Liver (tissue), 9 donors: ENCODE data around the gene ZBTB18. TPM values are rescaled to one million over a fixed set of nuclear protein-coding genes. Genes with fewer than 3 reads are reported as not detected.

Experiments used
- DNase-seq: peaks from one replicate; pipeline ENCODE4 v3.0.0-alpha.2; 2017; ENCODE audit warnings: low spot score
- H3K27ac ChIP-seq, 2 donors: one replicate each; pipeline ENCODE4 v1.7.0; 2013; ENCODE audit warnings: inconsistent platforms in 2 of 2, low read length in 2 of 2, control low read depth in 1 of 2, low read depth in 1 of 2, mild to moderate bottlenecking in 1 of 2
- H3K27me3 ChIP-seq, 4 donors: one replicate each; pipeline versions ENCODE4 v1.6.1 to v1.7.0; 2013; ENCODE audit warnings: low read length in 3 of 4, inconsistent platforms in 1 of 4, mild to moderate bottlenecking in 1 of 4, moderate library complexity in 1 of 4; ENCODE audit not compliant: control insufficient read depth in 4 of 4, insufficient read depth in 4 of 4
- H3K36me3 ChIP-seq, 4 donors: one replicate each; pipeline versions ENCODE4 v1.6.1 to v1.7.0; 2013; ENCODE audit warnings: low read length in 3 of 4, mild to moderate bottlenecking in 3 of 4, low read depth in 1 of 4, moderate library complexity in 1 of 4; ENCODE audit not compliant: control insufficient read depth in 4 of 4, insufficient read depth in 3 of 4
- H3K4me1 ChIP-seq, 4 donors: one replicate each; pipeline versions ENCODE4 v1.6.1 to v1.7.0; 2013; ENCODE audit warnings: low read length in 3 of 4, mild to moderate bottlenecking in 3 of 4, moderate library complexity in 1 of 4; ENCODE audit not compliant: control insufficient read depth in 4 of 4, insufficient read depth in 4 of 4
- H3K4me3 ChIP-seq, 3 donors: one replicate each; pipeline versions ENCODE4 v1.6.1 to v1.7.0; 2013; ENCODE audit warnings: low read length in 3 of 3, control low read depth in 1 of 3, low read depth in 1 of 3, mild to moderate bottlenecking in 1 of 3
- H3K9ac ChIP-seq, 2 donors: one replicate each; pipeline ENCODE4 v1.7.0; 2013; ENCODE audit warnings: low read length in 2 of 2, mild to moderate bottlenecking in 2 of 2, moderate library complexity in 2 of 2, control low read depth in 1 of 2, low read depth in 1 of 2
- H3K9me3 ChIP-seq, 4 donors: one replicate each; pipeline versions ENCODE4 v1.6.1 to v1.7.0; 2013; ENCODE audit warnings: low read length in 3 of 4; ENCODE audit not compliant: control insufficient read depth in 4 of 4
- EGR1 ChIP-seq, 2 donors: IDR thresholded peaks; 2 replicates each; pipeline ENCODE4 v1.6.1; 2016 to 2018; ENCODE audit warnings: antibody characterized with exemption in 2 of 2, low read depth in 2 of 2
- FOXA1 ChIP-seq: IDR thresholded peaks from 2 replicates; pipeline ENCODE4 v1.6.1; 2016; ENCODE audit warnings: antibody characterized with exemption
- FOXA2 ChIP-seq: IDR thresholded peaks from 2 replicates; pipeline ENCODE4 v1.6.1; 2016; ENCODE audit warnings: antibody characterized with exemption
- GABPA ChIP-seq, 2 donors: IDR thresholded peaks in 1 of 2; conservative IDR thresholded peaks in 1 of 2; 2 replicates each; pipeline ENCODE4 v1.6.1; 2016; ENCODE audit warnings: antibody characterized with exemption in 2 of 2, mild to moderate bottlenecking in 1 of 2, moderate library complexity in 1 of 2
- HNF4A ChIP-seq, 2 donors: conservative IDR thresholded peaks; 2 replicates each; pipeline ENCODE4 v1.6.1; 2016; ENCODE audit warnings: antibody characterized with exemption in 2 of 2, mild to moderate bottlenecking in 2 of 2
- HNF4G ChIP-seq: IDR thresholded peaks from 2 replicates; pipeline ENCODE4 v1.6.1; 2016; ENCODE audit warnings: antibody characterized with exemption
- JUND ChIP-seq, 2 donors: IDR thresholded peaks; 2 replicates each; pipeline ENCODE4 v1.6.1; 2016; ENCODE audit warnings: antibody characterized with exemption in 2 of 2
- NR2F2 ChIP-seq: IDR thresholded peaks from 2 replicates; pipeline ENCODE4 v1.6.1; 2016; ENCODE audit warnings: antibody characterized with exemption
- RAD21 ChIP-seq, 2 donors: IDR thresholded peaks; 2 replicates each; pipeline ENCODE4 v1.6.1; 2016; ENCODE audit warnings: antibody characterized with exemption in 2 of 2, mild to moderate bottlenecking in 2 of 2
- RXRA ChIP-seq, 2 donors: IDR thresholded peaks; 2 replicates each; pipeline ENCODE4 v1.6.1; 2017 to 2018; ENCODE audit warnings: antibody characterized with exemption in 2 of 2, mild to moderate bottlenecking in 1 of 2
- SP1 ChIP-seq: IDR thresholded peaks from 2 replicates; pipeline ENCODE4 v1.6.1; 2018; ENCODE audit warnings: antibody characterized with exemption, mild to moderate bottlenecking
- TAF1 ChIP-seq: conservative IDR thresholded peaks from 2 replicates; pipeline ENCODE4 v1.6.1; 2016; ENCODE audit warnings: antibody characterized with exemption, mild to moderate bottlenecking
- YY1 ChIP-seq: IDR thresholded peaks from 2 replicates; pipeline ENCODE4 v1.6.1; 2016; ENCODE audit warnings: antibody characterized with exemption, mild to moderate bottlenecking
- WGBS: extraction: QIAGEN DNeasy Blood & Tissue Kit; methylation state at CpG from one replicate; pipeline ENCODE4 v1.1.7; 2013; 5-methylcytosine and 5-hydroxymethylcytosine counted together
- polyA plus RNA-seq, 2 donors: library from polyadenylated mRNA; stranded (reverse) in 1 of 2; unstranded in 1 of 2; fragments of 200-250 nt in 1 of 2; fragments of >200 nt in 1 of 2; fragmentation: Nextera tagmentation in 1 of 2; extraction: Ambion mirVana in 1 of 2; gene quantifications; one replicate each; pipeline versions ENCODE4 v1.2.1 to v1.2.3, GENCODE V29; 2013 to 2015
- total RNA-seq, 2 donors: library from RNA; depleted of rRNA; stranded (reverse); fragments of >200 nt; gene quantifications; one replicate each; pipeline ENCODE4 v1.2.3, GENCODE V29; 2014
- TF ChIP-seq, protein P1 (sequence below): IDR thresholded peaks from 2 replicates; pipeline ENCODE4 v1.6.1; 2016; ENCODE audit warnings: antibody characterized with exemption
- TF ChIP-seq, protein P2 (sequence below): fragments of 150-350 bp; IDR thresholded peaks from 2 replicates; pipeline ENCODE4 v1.5.1; 2017; ENCODE audit warnings: improper control_type of control experiment, low read depth, low read length; ENCODE audit not compliant: missing input control
- TF ChIP-seq, protein P3 (sequence below): IDR thresholded peaks from 2 replicates; pipeline ENCODE4 v1.6.1; 2016; ENCODE audit warnings: antibody characterized with exemption
- TF ChIP-seq, protein P4 (sequence below): IDR thresholded peaks from 2 replicates; pipeline ENCODE4 v1.6.1; 2016; ENCODE audit warnings: antibody characterized with exemption
- TF ChIP-seq, protein P5 (sequence below): IDR thresholded peaks from 2 replicates; pipeline ENCODE4 v1.6.1; 2016; ENCODE audit warnings: antibody characterized with exemption, mild to moderate bottlenecking
- donor health status: healthy.
- donor health status: healthy.
- donor health status: healthy.
- donor health status: healthy.
- donor health status: healthy.

ZBTB18 gene
- total and polyA plus RNA-seq, 4 donors: 1.2 to 18.3 (median 5.7) TPM

DNA sequence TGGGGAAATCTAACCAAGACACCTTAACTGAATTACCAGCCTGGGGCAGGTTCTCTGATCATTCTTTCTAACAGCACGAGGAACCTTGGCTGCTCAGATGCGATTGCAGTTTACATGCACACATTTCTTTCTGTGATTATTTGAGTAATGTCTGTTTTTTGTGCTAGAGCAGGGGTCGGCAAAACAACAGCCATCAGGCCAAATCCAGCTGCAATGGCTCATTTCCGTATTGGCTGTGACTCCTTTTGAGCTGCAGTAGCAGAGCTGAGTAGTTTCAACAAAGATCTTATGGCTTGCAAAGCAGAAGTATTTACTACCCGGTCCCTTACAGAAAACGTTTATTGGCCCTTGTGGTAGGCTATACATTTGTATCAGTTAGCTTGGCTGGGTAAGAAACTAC lies 37.1 kb downstream of the ZBTB18 start:
- TF ChIP-seq, protein P1, sequence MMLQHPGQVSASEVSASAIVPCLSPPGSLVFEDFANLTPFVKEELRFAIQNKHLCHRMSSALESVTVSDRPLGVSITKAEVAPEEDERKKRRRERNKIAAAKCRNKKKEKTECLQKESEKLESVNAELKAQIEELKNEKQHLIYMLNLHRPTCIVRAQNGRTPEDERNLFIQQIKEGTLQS: no peak
- TF ChIP-seq FOXA2 (no peak), EGR1 (IDR thresholded peaks at IDR 0.05; ENCODE audit: low read depth in 2 of 2) (no peak), JUND (IDR thresholded peaks at IDR 0.05) (no peak), RXRA (IDR thresholded peaks at IDR 0.05) (no peak), HNF4A (conservative IDR thresholded peaks at IDR 0.05) (no peak), NR2F2 (no peak), SP1 (no peak), HNF4G (no peak), TAF1 (no peak), YY1 (no peak), FOXA1 (no peak), RAD21 (IDR thresholded peaks at IDR 0.05) (no peak), GABPA (IDR thresholded peaks at IDR 0.05 in 1 of 2, conservative IDR thresholded peaks at IDR 0.05 in 1 of 2) (no peak)
- TF ChIP-seq, protein P2, sequence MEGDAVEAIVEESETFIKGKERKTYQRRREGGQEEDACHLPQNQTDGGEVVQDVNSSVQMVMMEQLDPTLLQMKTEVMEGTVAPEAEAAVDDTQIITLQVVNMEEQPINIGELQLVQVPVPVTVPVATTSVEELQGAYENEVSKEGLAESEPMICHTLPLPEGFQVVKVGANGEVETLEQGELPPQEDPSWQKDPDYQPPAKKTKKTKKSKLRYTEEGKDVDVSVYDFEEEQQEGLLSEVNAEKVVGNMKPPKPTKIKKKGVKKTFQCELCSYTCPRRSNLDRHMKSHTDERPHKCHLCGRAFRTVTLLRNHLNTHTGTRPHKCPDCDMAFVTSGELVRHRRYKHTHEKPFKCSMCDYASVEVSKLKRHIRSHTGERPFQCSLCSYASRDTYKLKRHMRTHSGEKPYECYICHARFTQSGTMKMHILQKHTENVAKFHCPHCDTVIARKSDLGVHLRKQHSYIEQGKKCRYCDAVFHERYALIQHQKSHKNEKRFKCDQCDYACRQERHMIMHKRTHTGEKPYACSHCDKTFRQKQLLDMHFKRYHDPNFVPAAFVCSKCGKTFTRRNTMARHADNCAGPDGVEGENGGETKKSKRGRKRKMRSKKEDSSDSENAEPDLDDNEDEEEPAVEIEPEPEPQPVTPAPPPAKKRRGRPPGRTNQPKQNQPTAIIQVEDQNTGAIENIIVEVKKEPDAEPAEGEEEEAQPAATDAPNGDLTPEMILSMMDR: no peak
- TF ChIP-seq, protein P3, sequence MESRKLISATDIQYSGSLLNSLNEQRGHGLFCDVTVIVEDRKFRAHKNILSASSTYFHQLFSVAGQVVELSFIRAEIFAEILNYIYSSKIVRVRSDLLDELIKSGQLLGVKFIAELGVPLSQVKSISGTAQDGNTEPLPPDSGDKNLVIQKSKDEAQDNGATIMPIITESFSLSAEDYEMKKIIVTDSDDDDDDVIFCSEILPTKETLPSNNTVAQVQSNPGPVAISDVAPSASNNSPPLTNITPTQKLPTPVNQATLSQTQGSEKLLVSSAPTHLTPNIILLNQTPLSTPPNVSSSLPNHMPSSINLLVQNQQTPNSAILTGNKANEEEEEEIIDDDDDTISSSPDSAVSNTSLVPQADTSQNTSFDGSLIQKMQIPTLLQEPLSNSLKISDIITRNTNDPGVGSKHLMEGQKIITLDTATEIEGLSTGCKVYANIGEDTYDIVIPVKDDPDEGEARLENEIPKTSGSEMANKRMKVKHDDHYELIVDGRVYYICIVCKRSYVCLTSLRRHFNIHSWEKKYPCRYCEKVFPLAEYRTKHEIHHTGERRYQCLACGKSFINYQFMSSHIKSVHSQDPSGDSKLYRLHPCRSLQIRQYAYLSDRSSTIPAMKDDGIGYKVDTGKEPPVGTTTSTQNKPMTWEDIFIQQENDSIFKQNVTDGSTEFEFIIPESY: no peak
- TF ChIP-seq, protein P4, sequence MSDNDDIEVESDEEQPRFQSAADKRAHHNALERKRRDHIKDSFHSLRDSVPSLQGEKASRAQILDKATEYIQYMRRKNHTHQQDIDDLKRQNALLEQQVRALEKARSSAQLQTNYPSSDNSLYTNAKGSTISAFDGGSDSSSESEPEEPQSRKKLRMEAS: no peak
- TF ChIP-seq, protein P5, sequence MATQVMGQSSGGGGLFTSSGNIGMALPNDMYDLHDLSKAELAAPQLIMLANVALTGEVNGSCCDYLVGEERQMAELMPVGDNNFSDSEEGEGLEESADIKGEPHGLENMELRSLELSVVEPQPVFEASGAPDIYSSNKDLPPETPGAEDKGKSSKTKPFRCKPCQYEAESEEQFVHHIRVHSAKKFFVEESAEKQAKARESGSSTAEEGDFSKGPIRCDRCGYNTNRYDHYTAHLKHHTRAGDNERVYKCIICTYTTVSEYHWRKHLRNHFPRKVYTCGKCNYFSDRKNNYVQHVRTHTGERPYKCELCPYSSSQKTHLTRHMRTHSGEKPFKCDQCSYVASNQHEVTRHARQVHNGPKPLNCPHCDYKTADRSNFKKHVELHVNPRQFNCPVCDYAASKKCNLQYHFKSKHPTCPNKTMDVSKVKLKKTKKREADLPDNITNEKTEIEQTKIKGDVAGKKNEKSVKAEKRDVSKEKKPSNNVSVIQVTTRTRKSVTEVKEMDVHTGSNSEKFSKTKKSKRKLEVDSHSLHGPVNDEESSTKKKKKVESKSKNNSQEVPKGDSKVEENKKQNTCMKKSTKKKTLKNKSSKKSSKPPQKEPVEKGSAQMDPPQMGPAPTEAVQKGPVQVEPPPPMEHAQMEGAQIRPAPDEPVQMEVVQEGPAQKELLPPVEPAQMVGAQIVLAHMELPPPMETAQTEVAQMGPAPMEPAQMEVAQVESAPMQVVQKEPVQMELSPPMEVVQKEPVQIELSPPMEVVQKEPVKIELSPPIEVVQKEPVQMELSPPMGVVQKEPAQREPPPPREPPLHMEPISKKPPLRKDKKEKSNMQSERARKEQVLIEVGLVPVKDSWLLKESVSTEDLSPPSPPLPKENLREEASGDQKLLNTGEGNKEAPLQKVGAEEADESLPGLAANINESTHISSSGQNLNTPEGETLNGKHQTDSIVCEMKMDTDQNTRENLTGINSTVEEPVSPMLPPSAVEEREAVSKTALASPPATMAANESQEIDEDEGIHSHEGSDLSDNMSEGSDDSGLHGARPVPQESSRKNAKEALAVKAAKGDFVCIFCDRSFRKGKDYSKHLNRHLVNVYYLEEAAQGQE: no peak
- Histone ChIP-seq H3K4me1 (peaks cover 9 to 40% (median 29%) of the 10 kb centered on the region in 4 donors), H3K27me3 (no peaks in the 10 kb centered on the region), H3K9ac (no peak overlapping the region), H3K4me3 (no peak overlapping the region), H3K27ac (no peak overlapping the region), H3K36me3 (no peaks in the 10 kb centered on the region), H3K9me3 (no peaks in the 10 kb centered on the region)
- DNase-seq: no peak
- 89% methylated on average over 6 of the region's 6 CpGs for WGBS
